Measurements from ENCODE around the gene HIF1A. TPM values are rescaled to one million over a fixed set of nuclear protein-coding genes. Genes with fewer than 3 reads are reported as not detected.

Gene HIF1A
- total RNA-seq, 4 donors from 2014 or later, result 137 to 295 (median 158) TPM

DNA sequence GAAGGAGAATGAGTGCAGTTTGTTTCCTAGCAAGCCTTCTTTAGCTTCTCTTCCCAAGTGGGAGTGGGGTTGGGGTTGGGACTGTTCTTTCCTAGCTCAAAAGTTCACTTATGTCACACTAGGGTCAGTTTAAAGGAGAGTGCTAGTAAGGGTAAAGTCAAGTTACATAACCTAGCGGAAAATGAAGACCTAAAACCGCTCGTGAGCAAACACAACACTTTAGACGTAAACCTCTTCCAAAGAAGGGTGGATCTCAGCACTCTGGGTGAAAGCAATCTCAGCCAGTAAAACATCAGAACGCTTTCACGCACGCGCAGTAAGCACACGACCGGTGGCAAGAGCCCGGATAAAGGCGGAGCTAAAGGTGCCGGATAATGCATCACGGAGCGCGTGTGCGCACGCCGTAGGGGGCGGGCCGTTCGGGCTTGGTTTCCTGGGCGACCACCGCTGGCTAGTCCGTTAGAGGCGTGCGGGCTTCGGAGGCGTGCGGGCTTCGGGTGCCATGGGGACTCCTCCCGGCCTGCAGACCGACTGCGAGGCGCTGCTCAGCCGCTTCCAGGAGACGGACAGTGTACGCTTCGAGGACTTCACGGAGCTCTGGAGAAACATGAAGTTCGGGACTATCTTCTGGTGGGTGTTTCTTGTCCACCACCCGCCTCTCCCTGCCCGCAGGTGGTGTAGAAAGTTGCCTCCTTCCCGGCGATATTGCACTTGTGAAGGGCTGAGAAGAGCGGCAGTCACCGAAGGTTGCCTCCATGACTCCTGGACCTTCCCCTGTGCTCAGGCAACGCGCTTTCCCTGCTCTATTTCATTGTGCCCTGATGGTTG is 66.9 kb downstream of the HIF1A start, which contains the start of gene SNAPC1:
SNAPC1 (plus strand) TSS at position 462 of the 828 bp plus-strand sequence; CDS start at position 503, 41 bp downstream.
- intact Hi-C loops (cut with DNase I), result no loop called here
- Histone ChIP-seq H3K9me3 (no peaks in the 10 kb centered on the region), H3K4me3 (replicated peaks in 1 of 3) (peak within 1 kb of the TSS; percentile 59 to 81 (median 80)), H3K27ac (peak within 1 kb of the TSS; percentile 86 to 93 (median 91)), H3K27me3 (no peaks in the 10 kb centered on the region), H3K36me3 (no peaks in the 10 kb centered on the region), H3K4me1 (peaks cover 19 to 25% of the 10 kb centered on the region in 2 donors)
- no peak for TF ChIP-seq CTCF (IDR thresholded peaks at IDR 0.05)
- TF ChIP-seq POLR2A (IDR thresholded peaks at IDR 0.05), result peak; percentile 5 to 98
- peak; percentile 98 for DNase-seq
- 0 to 1% methylated on average over 30 to 33 of the region's 49 CpGs for WGBS, 2 donors

- intact Hi-C loops (cut with DNase I), result no loop called here
- no peak for DNase-seq
- Histone ChIP-seq H3K4me3 (replicated peaks in 1 of 3) (no peak overlapping the region), H3K27ac (no peak overlapping the region), H3K27me3 (no peaks in the 10 kb centered on the region), H3K36me3 (peaks cover 0 to 5% of the 10 kb centered on the region in 2 donors), H3K4me1 (peaks cover 19 to 25% of the 10 kb centered on the region in 2 donors), H3K9me3 (no peaks in the 10 kb centered on the region)
- WGBS, 2 donors, result 87 to 90% methylated on average over 5 of the region's 5 CpGs
- TF ChIP-seq POLR2A (IDR thresholded peaks at IDR 0.05), result no peak
- no peak for TF ChIP-seq CTCF (IDR thresholded peaks at IDR 0.05)
Observed at GRCh38 chr14:61764342-61765122, 69.2 kb downstream of the HIF1A start.

DNA sequence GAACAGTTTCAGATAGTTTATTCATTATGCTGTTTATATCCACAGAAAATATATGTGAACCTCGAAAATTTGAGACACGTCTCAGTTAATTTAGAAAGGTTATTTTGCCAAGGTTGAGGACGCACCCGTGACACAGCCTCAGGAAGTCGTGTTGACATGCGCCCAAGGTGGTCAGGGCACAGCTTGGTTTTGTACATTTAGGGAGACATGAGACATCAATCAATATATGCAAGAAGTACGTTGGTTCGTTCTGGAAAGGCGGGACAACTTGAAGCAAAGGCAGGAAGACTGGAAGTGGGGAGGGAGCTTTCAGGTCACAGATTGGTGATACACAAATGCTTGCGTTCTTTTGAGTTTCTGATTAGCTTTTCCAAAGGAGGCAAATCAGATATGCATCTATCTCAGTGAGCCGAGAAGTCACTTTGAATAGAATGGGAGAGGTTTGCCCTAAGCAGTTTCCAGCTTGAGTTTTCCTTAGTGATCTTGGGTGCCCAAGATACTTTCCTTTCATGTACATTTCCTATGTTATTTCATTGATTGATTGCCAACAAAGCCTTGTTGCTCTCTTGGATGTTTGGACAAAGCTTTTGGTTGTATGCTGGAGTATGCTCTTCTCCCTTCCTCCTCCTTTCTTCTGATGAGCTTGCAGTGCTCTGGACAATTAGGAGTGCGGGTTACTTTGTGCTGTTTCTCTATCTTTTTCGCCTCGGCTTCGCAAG is 70.1 kb downstream of the HIF1A start:
- Histone ChIP-seq H3K9me3 (no peaks in the 10 kb centered on the region), H3K27me3 (no peaks in the 10 kb centered on the region), H3K4me1 (peaks cover 19 to 25% of the 10 kb centered on the region in 2 donors), H3K36me3 (peaks cover 0 to 11% of the 10 kb centered on the region in 2 donors), H3K27ac (no peak overlapping the region), H3K4me3 (replicated peaks in 1 of 3) (no peak overlapping the region)
- TF ChIP-seq CTCF (IDR thresholded peaks at IDR 0.05) (no peak), POLR2A (IDR thresholded peaks at IDR 0.05) (no peak)
- no peak for DNase-seq
- intact Hi-C loops (cut with DNase I), result no loop called here
- 69% methylated on average over 15 of the region's 15 CpGs for WGBS, 2 donors

- no peaks in the 10 kb centered on the region for H3K27me3 ChIP-seq
- intact Hi-C loops (cut with DNase I), result no loop called here
- no peaks in the 10 kb centered on the region for H3K9me3 ChIP-seq
- WGBS, 2 donors, result 60 to 65% methylated on average over 5 of the region's 5 CpGs
- no peak for DNase-seq
- peak overlapping the region in 1 of 3 donors; percentile 15 for H3K27ac ChIP-seq
- H3K4me3 ChIP-seq (replicated peaks in 1 of 3), result no peak overlapping the region
- peaks cover 19 to 25% of the 10 kb centered on the region in 2 donors for H3K4me1 ChIP-seq
- H3K36me3 ChIP-seq, result peaks cover 0 to 16% of the 10 kb centered on the region in 2 donors
- no peak for TF ChIP-seq CTCF (IDR thresholded peaks at IDR 0.05)
- TF ChIP-seq POLR2A (IDR thresholded peaks at IDR 0.05), result no peak
Observed at GRCh38 chr14:61766151-61766550, 70.8 kb downstream of the HIF1A start.

Measured in thyroid gland (tissue), 4 donors.